ENCODE data around the gene ARSB.

The ARSB gene

DNA sequence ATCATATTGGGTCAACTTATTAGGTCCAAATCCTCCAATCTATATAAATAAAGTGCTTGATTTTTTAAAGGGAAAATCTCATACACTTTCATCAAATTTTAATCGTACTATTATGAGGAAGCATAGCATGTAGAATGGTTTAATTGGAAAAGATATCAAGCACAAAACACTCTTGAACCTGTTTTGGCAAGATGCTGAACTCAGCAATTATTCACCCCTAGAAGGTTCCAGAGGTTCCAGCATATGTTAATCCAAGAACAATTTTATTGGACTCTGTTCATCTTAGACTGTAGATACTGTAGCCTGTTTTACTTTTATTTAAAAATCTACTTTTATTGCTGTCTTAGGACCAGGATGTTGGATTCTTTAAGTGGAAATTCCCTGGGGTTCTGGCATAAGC lies 244.1 kb downstream of the ARSB start:
- no peaks in the 10 kb centered on the region for H3K9me2 ChIP-seq (ENCODE audit: low read depth, low read length)
- no peak overlapping the region for H3K4me3 ChIP-seq (ENCODE audit: low read depth, low read length, poor library complexity, severe bottlenecking)
- no peak overlapping the region for H3K4me2 ChIP-seq (ENCODE audit: low read length)
- H3K79me2 ChIP-seq (ENCODE audit: insufficient read depth, low read length) = no peaks in the 10 kb centered on the region
- no peak overlapping the region for H3K9ac ChIP-seq (ENCODE audit: low read length)
- no peaks in the 10 kb centered on the region for H3K27me3 ChIP-seq (ENCODE audit: insufficient read depth, low read length)
- no peaks in the 10 kb centered on the region for H4K20me1 ChIP-seq (ENCODE audit: insufficient read depth, low read length)
- no peaks in the 10 kb centered on the region for H3K9me3 ChIP-seq (ENCODE audit: low read length)
- H3K4me1 ChIP-seq (ENCODE audit: insufficient read depth, low read length, severe bottlenecking) = peaks cover 6% of the 10 kb centered on the region
- no peak for TF ChIP-seq EZH2 (IDR thresholded peaks at IDR 0.05; ENCODE audit: borderline replicate concordance, low read length)
- TF ChIP-seq, protein P1, sequence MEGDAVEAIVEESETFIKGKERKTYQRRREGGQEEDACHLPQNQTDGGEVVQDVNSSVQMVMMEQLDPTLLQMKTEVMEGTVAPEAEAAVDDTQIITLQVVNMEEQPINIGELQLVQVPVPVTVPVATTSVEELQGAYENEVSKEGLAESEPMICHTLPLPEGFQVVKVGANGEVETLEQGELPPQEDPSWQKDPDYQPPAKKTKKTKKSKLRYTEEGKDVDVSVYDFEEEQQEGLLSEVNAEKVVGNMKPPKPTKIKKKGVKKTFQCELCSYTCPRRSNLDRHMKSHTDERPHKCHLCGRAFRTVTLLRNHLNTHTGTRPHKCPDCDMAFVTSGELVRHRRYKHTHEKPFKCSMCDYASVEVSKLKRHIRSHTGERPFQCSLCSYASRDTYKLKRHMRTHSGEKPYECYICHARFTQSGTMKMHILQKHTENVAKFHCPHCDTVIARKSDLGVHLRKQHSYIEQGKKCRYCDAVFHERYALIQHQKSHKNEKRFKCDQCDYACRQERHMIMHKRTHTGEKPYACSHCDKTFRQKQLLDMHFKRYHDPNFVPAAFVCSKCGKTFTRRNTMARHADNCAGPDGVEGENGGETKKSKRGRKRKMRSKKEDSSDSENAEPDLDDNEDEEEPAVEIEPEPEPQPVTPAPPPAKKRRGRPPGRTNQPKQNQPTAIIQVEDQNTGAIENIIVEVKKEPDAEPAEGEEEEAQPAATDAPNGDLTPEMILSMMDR (IDR thresholded peaks at IDR 0.05; ENCODE audit: low read length) = no peak
- H2AFZ ChIP-seq (ENCODE audit: low read length) = no peak overlapping the region
- H3K27ac ChIP-seq (ENCODE audit: low read depth, low read length, poor library complexity, severe bottlenecking) = no peak overlapping the region
- no peaks in the 10 kb centered on the region for H3F3A ChIP-seq (ENCODE audit: insufficient read depth, low read length)
- no peaks in the 10 kb centered on the region for H3K36me3 ChIP-seq (ENCODE audit: insufficient read depth, low read length)

DNA sequence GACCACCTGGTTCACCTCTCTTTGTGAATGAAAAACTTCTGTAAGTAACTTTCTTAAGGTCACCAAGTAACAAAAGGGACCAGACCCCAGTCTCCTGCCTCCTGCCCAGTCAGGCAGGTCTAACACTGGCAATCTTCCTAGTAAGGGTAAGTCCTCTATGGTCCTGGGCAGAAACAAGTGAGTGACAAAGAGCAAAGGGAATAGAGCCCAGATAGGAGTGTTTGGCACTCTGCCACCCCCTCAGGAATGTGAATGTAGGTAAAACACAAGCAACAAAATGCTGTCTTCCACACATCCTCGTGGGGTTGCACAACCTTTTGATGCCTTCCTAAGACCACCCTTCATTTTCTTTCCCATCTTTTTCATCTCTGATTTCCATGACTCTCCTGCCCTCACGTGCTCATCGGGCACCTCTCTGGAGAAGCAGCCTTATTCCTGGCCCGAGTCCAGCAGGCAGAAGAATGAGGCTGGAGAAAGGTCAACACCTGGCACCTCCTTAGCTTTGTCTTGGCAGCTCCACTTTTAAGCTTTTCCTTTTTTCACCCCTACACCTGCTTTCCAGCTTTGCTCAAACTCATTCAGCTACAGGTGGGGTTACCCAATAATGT lies 246.3 kb downstream of the ARSB start:
- H3K9me2 ChIP-seq (ENCODE audit: low read depth, low read length) = no peaks in the 10 kb centered on the region
- H3F3A ChIP-seq (ENCODE audit: insufficient read depth, low read length) = no peaks in the 10 kb centered on the region
- no peak overlapping the region for H2AFZ ChIP-seq (ENCODE audit: low read length)
- H3K79me2 ChIP-seq (ENCODE audit: insufficient read depth, low read length) = no peaks in the 10 kb centered on the region
- no peaks in the 10 kb centered on the region for H3K9me3 ChIP-seq (ENCODE audit: low read length)
- no peak overlapping the region for H3K4me3 ChIP-seq (ENCODE audit: low read depth, low read length, poor library complexity, severe bottlenecking)
- H3K9ac ChIP-seq (ENCODE audit: low read length) = no peak overlapping the region
- no peak overlapping the region for H3K27ac ChIP-seq (ENCODE audit: low read depth, low read length, poor library complexity, severe bottlenecking)
- no peaks in the 10 kb centered on the region for H4K20me1 ChIP-seq (ENCODE audit: insufficient read depth, low read length)
- no peaks in the 10 kb centered on the region for H3K27me3 ChIP-seq (ENCODE audit: insufficient read depth, low read length)
- H3K4me1 ChIP-seq (ENCODE audit: insufficient read depth, low read length, severe bottlenecking) = peaks cover 28% of the 10 kb centered on the region
- no peaks in the 10 kb centered on the region for H3K36me3 ChIP-seq (ENCODE audit: insufficient read depth, low read length)
- no peak for TF ChIP-seq EZH2 (IDR thresholded peaks at IDR 0.05; ENCODE audit: borderline replicate concordance, low read length)
- TF ChIP-seq, protein P1 (IDR thresholded peaks at IDR 0.05; ENCODE audit: low read length) = no peak
- H3K4me2 ChIP-seq (ENCODE audit: low read length) = no peak overlapping the region

DNA sequence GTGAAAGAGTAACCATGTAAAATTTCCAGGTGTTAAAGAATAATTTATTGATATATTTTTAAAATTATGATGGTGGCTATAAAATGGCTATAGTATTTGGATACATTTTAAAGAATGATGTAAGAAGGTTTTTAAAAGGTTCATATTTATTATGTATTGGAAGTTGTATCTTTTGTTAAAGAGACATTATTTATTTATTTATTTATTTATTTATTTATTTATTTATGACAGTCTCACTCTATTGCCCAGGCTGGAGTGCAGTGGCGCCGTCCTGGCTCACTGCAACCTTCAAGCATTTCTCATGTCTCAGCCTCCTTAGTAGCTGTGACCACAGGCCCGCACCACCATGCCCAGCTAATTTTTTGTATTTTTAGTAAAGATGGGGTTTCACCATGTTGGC lies 247.0 kb downstream of the ARSB start:
- H3K79me2 ChIP-seq (ENCODE audit: insufficient read depth, low read length) = no peaks in the 10 kb centered on the region
- H3F3A ChIP-seq (ENCODE audit: insufficient read depth, low read length) = no peaks in the 10 kb centered on the region
- no peak overlapping the region for H3K4me2 ChIP-seq (ENCODE audit: low read length)
- H3K36me3 ChIP-seq (ENCODE audit: insufficient read depth, low read length) = no peaks in the 10 kb centered on the region
- H3K4me3 ChIP-seq (ENCODE audit: low read depth, low read length, poor library complexity, severe bottlenecking) = no peak overlapping the region
- no peak overlapping the region for H3K9ac ChIP-seq (ENCODE audit: low read length)
- H3K27me3 ChIP-seq (ENCODE audit: insufficient read depth, low read length) = no peaks in the 10 kb centered on the region
- no peak overlapping the region for H3K27ac ChIP-seq (ENCODE audit: low read depth, low read length, poor library complexity, severe bottlenecking)
- no peaks in the 10 kb centered on the region for H3K9me3 ChIP-seq (ENCODE audit: low read length)
- no peaks in the 10 kb centered on the region for H4K20me1 ChIP-seq (ENCODE audit: insufficient read depth, low read length)
- H3K9me2 ChIP-seq (ENCODE audit: low read depth, low read length) = no peaks in the 10 kb centered on the region
- H3K4me1 ChIP-seq (ENCODE audit: insufficient read depth, low read length, severe bottlenecking) = peaks cover 35% of the 10 kb centered on the region
- TF ChIP-seq, protein P1 (IDR thresholded peaks at IDR 0.05; ENCODE audit: low read length) = no peak
- TF ChIP-seq EZH2 (IDR thresholded peaks at IDR 0.05; ENCODE audit: borderline replicate concordance, low read length) = no peak
- no peak overlapping the region for H2AFZ ChIP-seq (ENCODE audit: low read length)

Data from OCI-LY1 (cell line).